Measurements from ENCODE around the gene TPSD1.

DNA sequence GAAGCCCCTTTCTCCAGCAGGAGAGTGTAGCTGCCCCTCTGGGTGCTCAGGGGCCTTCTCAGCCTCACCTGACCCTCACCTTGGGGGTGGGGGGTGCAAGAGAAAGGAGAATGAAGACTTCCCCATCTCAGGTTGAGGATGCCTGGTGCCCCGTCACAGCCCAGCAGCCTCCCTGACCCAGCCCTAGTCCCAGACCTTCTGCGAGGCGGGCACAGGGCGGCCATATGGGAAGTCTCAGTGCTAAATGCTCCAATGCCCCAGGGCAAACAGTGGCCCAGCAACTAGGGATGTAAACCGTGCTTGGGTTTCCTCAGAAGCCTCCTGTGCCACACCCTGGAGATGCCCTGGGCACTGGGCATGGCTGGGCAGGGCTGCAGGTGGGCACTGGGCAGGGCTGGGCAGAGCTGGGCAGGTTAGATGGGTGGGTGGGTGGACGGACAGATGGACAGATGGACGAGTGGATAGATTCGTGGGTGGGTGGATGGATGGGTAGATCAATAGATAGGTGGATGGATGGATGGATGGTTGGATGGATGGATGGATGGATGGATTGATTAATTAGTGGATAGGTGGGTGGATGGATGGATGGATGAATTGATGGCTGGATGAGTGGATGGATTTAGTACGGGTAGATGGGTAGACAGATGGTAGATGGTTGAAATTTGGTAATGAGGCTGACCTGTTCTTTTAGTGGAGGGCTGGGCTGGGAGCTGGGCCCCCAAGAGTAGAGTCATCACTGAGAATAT is 16.8 kb downstream of the TPSD1 start:
- TF ChIP-seq EZH2 (IDR thresholded peaks at IDR 0.05; ENCODE audit: low read depth), result no peak
- TF ChIP-seq, protein P1, sequence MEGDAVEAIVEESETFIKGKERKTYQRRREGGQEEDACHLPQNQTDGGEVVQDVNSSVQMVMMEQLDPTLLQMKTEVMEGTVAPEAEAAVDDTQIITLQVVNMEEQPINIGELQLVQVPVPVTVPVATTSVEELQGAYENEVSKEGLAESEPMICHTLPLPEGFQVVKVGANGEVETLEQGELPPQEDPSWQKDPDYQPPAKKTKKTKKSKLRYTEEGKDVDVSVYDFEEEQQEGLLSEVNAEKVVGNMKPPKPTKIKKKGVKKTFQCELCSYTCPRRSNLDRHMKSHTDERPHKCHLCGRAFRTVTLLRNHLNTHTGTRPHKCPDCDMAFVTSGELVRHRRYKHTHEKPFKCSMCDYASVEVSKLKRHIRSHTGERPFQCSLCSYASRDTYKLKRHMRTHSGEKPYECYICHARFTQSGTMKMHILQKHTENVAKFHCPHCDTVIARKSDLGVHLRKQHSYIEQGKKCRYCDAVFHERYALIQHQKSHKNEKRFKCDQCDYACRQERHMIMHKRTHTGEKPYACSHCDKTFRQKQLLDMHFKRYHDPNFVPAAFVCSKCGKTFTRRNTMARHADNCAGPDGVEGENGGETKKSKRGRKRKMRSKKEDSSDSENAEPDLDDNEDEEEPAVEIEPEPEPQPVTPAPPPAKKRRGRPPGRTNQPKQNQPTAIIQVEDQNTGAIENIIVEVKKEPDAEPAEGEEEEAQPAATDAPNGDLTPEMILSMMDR (conservative IDR thresholded peaks at IDR 0.05), result no peak
